ENCODE measurements around the gene ZBTB3. TPM values are rescaled to one million over a fixed set of nuclear protein-coding genes. Genes with fewer than 3 reads are reported as not detected.

Gene ZBTB3
- total and polyA plus RNA-seq, 2 of the 13 experiments (the other 11 are each of a cell fraction or from before 2014, with no cell fraction given), result 3.4 to 5.2 TPM

- TF ChIP-seq HMGXB3 (CRISPR knock-in tag; IDR thresholded peaks at IDR 0.05; ENCODE audit: borderline replicate concordance) (0 out of 2 replicates have a peak, but pooled peaks have one; percentile 38), KDM2A (CRISPR knock-in tag; IDR thresholded peaks at IDR 0.05; ENCODE audit: borderline replicate concordance, low read depth) (peak; percentile 34; the same call in 1 of the 2 replicates), CCDC6 (CRISPR knock-in tag; IDR thresholded peaks at IDR 0.05) (no peak), ZC3H13 (CRISPR knock-in tag; IDR thresholded peaks at IDR 0.05) (no peak), ZNF788 (CRISPR knock-in tag; IDR thresholded peaks at IDR 0.05; ENCODE audit: borderline replicate concordance) (0 out of 2 replicates have a peak, but pooled peaks have one; percentile 13), CENPX (CRISPR knock-in tag; IDR thresholded peaks at IDR 0.05) (no peak), TFAP4 (IDR thresholded peaks at IDR 0.05; ENCODE audit: borderline replicate concordance, low read depth) (peak; percentile 37; the same call in 1 of the 2 replicates), PHF8 (CRISPR knock-in tag; IDR thresholded peaks at IDR 0.05) (peak; percentile 83), ZMYM2 (CRISPR knock-in tag; IDR thresholded peaks at IDR 0.05) (peak; percentile 81; the same call in 1 of the 2 replicates), POLR2AphosphoS5 (IDR thresholded peaks at IDR 0.05; ENCODE audit: low read depth, low read length) (peak; percentile 57; the same call in 1 of the 2 replicates), ZNF598 (CRISPR knock-in tag; IDR thresholded peaks at IDR 0.05; ENCODE audit: borderline replicate concordance) (0 out of 2 replicates have a peak, but pooled peaks have one; percentile 14), RBFOX2 (IDR thresholded peaks at IDR 0.05; ENCODE audit: low read depth, low read length) (peak; percentile 67), ZNF547 (CRISPR knock-in tag; IDR thresholded peaks at IDR 0.05) (peak; percentile 35; the same call in 1 of the 2 replicates), FOXP4 (CRISPR knock-in tag; IDR thresholded peaks at IDR 0.05) (no peak), HMGXB4 (CRISPR knock-in tag; IDR thresholded peaks at IDR 0.05; ENCODE audit: borderline replicate concordance in 1 of 2, low read depth in 1 of 2) (peak in 1 of 2 experiments; percentile 33; a peak in 1 of 4 replicates), SALL1 (CRISPR knock-in tag; IDR thresholded peaks at IDR 0.05) (peak; percentile 78), SIX1 (CRISPR knock-in tag; IDR thresholded peaks at IDR 0.05; ENCODE audit: borderline replicate concordance) (0 out of 2 replicates have a peak, but pooled peaks have one; percentile 30)
Measured at GRCh38 chr11:62753736-62754603, at the start of gene ZBTB3 (continued).
